Measurements from ENCODE around the gene TRPM2. TPM values are rescaled to one million over a fixed set of nuclear protein-coding genes. Genes with fewer than 3 reads are reported as not detected.

The TRPM2 gene
- total and polyA plus RNA-seq, 10 of the 15 experiments (the other 5 are each of a cell fraction or from before 2014, with no cell fraction given), result 0.03 to 9.1 (median 2.6) TPM

- TF ChIP-seq, protein P1, sequence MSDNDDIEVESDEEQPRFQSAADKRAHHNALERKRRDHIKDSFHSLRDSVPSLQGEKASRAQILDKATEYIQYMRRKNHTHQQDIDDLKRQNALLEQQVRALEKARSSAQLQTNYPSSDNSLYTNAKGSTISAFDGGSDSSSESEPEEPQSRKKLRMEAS (IDR thresholded peaks at IDR 0.05; ENCODE audit: low read depth, low read length), result no peak
- no peak for TF ChIP-seq ATF7 (IDR thresholded peaks at IDR 0.05; ENCODE audit: low read depth)
- TF ChIP-seq PAX5 (IDR thresholded peaks at IDR 0.05; ENCODE audit: borderline replicate concordance, low read depth, low read length), result no peak
- TF ChIP-seq, protein P2, sequence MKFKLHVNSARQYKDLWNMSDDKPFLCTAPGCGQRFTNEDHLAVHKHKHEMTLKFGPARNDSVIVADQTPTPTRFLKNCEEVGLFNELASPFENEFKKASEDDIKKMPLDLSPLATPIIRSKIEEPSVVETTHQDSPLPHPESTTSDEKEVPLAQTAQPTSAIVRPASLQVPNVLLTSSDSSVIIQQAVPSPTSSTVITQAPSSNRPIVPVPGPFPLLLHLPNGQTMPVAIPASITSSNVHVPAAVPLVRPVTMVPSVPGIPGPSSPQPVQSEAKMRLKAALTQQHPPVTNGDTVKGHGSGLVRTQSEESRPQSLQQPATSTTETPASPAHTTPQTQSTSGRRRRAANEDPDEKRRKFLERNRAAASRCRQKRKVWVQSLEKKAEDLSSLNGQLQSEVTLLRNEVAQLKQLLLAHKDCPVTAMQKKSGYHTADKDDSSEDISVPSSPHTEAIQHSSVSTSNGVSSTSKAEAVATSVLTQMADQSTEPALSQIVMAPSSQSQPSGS (IDR thresholded peaks at IDR 0.05; ENCODE audit: low read length), result no peak
- TF ChIP-seq MEF2B (IDR thresholded peaks at IDR 0.05; ENCODE audit: partially characterized antibody, poor library complexity, severe bottlenecking), result no peak
- no peak for TF ChIP-seq CHD1 (IDR thresholded peaks at IDR 0.05; ENCODE audit: low read depth, low read length)
These were observed 25.5 kb downstream of the TRPM2 start (continued) for GRCh38 chr21:44378646-44379514.

GRCh38 chr21:44379515-44379848 is 26.1 kb downstream of the TRPM2 start:
- WGBS (ENCODE audit: insufficient coverage, insufficient replicate concordance, low lambda C conversion rate, missing lambda C conversion rate), result 58% methylated on average over 5 of the region's 5 CpGs
- no peak overlapping the region for H3K4me2 ChIP-seq (ENCODE audit: control insufficient read depth, insufficient read depth)
- FAIRE-seq (no peak), DNase-seq (ENCODE audit: low read depth, low spot score) (no peak), ATAC-seq (no peak)
- no peak overlapping the region for H2AFZ ChIP-seq (ENCODE audit: control insufficient read depth, low read depth, low read length)
- ChIA-PET RAD21 (ENCODE audit: unreplicated experiment) (no interaction called here), POLR2A (no interaction called here), CTCF (no interaction called here), SMC1A (ENCODE audit: uncharacterized antibody, unreplicated experiment) (no interaction called here)
- H4K20me1 ChIP-seq (ENCODE audit: control insufficient read depth, insufficient read depth), result no peaks in the 10 kb centered on the region
- H3K4me3 ChIP-seq, result no peak overlapping the region
- H3K4me1 ChIP-seq (ENCODE audit: control insufficient read depth, insufficient read depth, low read length), result peaks cover 3% of the 10 kb centered on the region; the same call in 1 of the 2 replicates
- TF ChIP-seq ATF7 (IDR thresholded peaks at IDR 0.05; ENCODE audit: low read depth), result no peak
- H3K36me3 ChIP-seq (ENCODE audit: control insufficient read depth in 2 of 2, insufficient read depth in 2 of 2, low read length in 1 of 2), result no peaks in the 10 kb centered on the region; a peak in 1 of 4 replicates
- peaks cover 6% of the 10 kb centered on the region; the same call in 1 of the 3 replicates for H3K9me3 ChIP-seq (replicated peaks; ENCODE audit: control insufficient read depth, insufficient read depth, low read length)
- H3K27ac ChIP-seq (ENCODE audit: control insufficient read depth, insufficient read depth), result no peak overlapping the region
- BruUV-seq (replicated peaks), result no TSS peak
- no peak overlapping the region for H3K9ac ChIP-seq (ENCODE audit: control insufficient read depth, insufficient read depth, low read length)
- H3K79me2 ChIP-seq (ENCODE audit: control insufficient read depth, insufficient read depth, low read length), result no peaks in the 10 kb centered on the region
- in situ Hi-C loops (cut with MboI) (loop anchor here (5.0 kb wide), 1 partner anchor 73 kb away; no protein-coding TSS in a partner anchor), intact Hi-C loops (cut with micrococcal nuclease; ENCODE audit: unreplicated experiment) (no loop called here)
- H3K27me3 ChIP-seq (replicated peaks in 1 of 2; ENCODE audit: control insufficient read depth in 2 of 2, insufficient read depth in 2 of 2, low read length in 1 of 2), result no peaks in the 10 kb centered on the region
